H1 (cell line): ENCODE results near the gene IRF8. TPM values are rescaled to one million over a fixed set of nuclear protein-coding genes. Genes with fewer than 3 reads are reported as not detected.

Experiments used
- BACH1 ChIP-seq: IDR thresholded peaks from 2 replicates; pipeline ENCODE4 v1.6.1; 2012; ENCODE audit warnings: low read length, improper control_type of control experiment
- CBX5 ChIP-seq: fragments of 300-800, 300-1000 bp; sonication (generic); IDR thresholded peaks from 2 replicates; pipeline ENCODE4 v1.7.1; 2016; ENCODE audit warnings: antibody characterized with exemption, low read length, low read depth
- CBX8 ChIP-seq: fragments of 300-800, 300-1000 bp; sonication (generic); IDR thresholded peaks from 2 replicates; pipeline ENCODE4 v1.7.1; 2016; ENCODE audit warnings: low read depth, low read length, borderline replicate concordance
- EGR1 ChIP-seq: IDR thresholded peaks from 2 replicates; pipeline ENCODE4 v1.6.1; 2011; ENCODE audit warnings: low read depth, low read length, borderline replicate concordance
- JUND ChIP-seq: IDR thresholded peaks from 2 replicates; pipeline ENCODE4 v1.6.1; 2011; ENCODE audit warnings: mild to moderate bottlenecking, improper control_type of control experiment, low read length
- NANOG ChIP-seq: IDR thresholded peaks from 2 replicates; pipeline ENCODE4 v1.6.1; 2011; ENCODE audit warnings: low read length, low read depth, mild to moderate bottlenecking, inconsistent platforms; ENCODE audit not compliant: insufficient read depth, poor library complexity, severe bottlenecking
- POLR2AphosphoS5 ChIP-seq: IDR thresholded peaks from 2 replicates; pipeline ENCODE4 v1.6.1; 2011; ENCODE audit warnings: low read depth, low read length
- RFX5 ChIP-seq: IDR thresholded peaks from 2 replicates; pipeline ENCODE4 v1.6.1; 2011; ENCODE audit warnings: low read depth, low read length, improper control_type of control experiment, borderline replicate concordance
- SAP30 ChIP-seq: fragments of 300-600 bp; sonication (generic); IDR thresholded peaks from 2 replicates; pipeline ENCODE4 v1.7.1; 2012; ENCODE audit warnings: low read length, moderate library complexity, mild to moderate bottlenecking, inconsistent platforms; ENCODE audit not compliant: insufficient read depth, insufficient replicate concordance
- SP2 ChIP-seq: IDR thresholded peaks from 2 replicates; pipeline ENCODE4 v1.6.1; 2012; ENCODE audit warnings: mild to moderate bottlenecking, low read length, inconsistent platforms
- TBP ChIP-seq: IDR thresholded peaks from 2 replicates; pipeline ENCODE4 v1.6.1; 2011; ENCODE audit warnings: low read depth, low read length, improper control_type of control experiment
- TEAD4 ChIP-seq: IDR thresholded peaks from 2 replicates; pipeline ENCODE4 v1.6.1; 2012; ENCODE audit warnings: low read depth, low read length, inconsistent platforms, mixed read lengths
- polyA plus RNA-seq, 7 experiments: library from polyadenylated mRNA; depleted of rRNA in 3 of 7; stranded (reverse) in 5 of 7; unstranded in 2 of 7; fragments of >200 nt in 5 of 7; fragments of 200-250 nt in 2 of 7; gene quantifications; 1 replicate in 5 of 7; 2 replicates in 1 of 7; 4 replicates in 1 of 7; pipeline versions ENCODE4 v1.2.1 to v1.2.3, GENCODE V29; 2011 to 2013; ENCODE audit warnings: missing spikeins in 2 of 7, mixed read lengths in 2 of 7
- total RNA-seq: library from RNA; stranded (reverse); fragmentation: NEBNext Ultra II Directional; extraction: Animal tissue kit (Norgen Biotek cat#: 25700); gene quantifications from 2 replicates; pipeline ENCODE4 v1.2.1, GENCODE V29; 2021
- TF ChIP-seq, protein P1 (sequence below): fragments of 300-600 bp; sonication (generic); IDR thresholded peaks from 2 replicates; pipeline ENCODE4 v1.7.1; 2012; ENCODE audit warnings: low read length, moderate library complexity, mild to moderate bottlenecking, inconsistent platforms; ENCODE audit not compliant: insufficient replicate concordance

Gene IRF8
- total and polyA plus RNA-seq, 2 of the 8 experiments (the other 6 are each of a cell fraction or from before 2014, with no cell fraction given): 0.35 to 2.0 TPM

DNA sequence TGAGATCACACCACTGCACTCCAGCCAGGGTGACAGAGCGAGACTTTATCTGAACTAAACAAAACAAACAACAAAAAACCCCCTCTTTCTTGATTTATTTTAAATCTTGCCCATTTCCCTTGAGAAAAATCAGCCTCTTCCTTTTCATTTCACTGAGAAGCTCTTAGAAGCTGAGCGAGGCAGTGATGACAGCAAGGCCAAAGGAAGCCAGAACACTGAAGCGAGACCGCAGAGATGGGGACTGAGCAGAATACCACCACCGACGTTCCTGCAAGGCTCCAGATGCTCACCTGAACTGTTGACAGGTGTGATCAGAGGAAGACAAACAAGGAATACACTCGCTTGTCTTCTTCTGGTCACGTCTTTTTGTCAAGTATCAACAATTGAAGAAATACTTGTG lies 30.5 kb upstream of the IRF8 start (continued):
- TF ChIP-seq, protein P1, sequence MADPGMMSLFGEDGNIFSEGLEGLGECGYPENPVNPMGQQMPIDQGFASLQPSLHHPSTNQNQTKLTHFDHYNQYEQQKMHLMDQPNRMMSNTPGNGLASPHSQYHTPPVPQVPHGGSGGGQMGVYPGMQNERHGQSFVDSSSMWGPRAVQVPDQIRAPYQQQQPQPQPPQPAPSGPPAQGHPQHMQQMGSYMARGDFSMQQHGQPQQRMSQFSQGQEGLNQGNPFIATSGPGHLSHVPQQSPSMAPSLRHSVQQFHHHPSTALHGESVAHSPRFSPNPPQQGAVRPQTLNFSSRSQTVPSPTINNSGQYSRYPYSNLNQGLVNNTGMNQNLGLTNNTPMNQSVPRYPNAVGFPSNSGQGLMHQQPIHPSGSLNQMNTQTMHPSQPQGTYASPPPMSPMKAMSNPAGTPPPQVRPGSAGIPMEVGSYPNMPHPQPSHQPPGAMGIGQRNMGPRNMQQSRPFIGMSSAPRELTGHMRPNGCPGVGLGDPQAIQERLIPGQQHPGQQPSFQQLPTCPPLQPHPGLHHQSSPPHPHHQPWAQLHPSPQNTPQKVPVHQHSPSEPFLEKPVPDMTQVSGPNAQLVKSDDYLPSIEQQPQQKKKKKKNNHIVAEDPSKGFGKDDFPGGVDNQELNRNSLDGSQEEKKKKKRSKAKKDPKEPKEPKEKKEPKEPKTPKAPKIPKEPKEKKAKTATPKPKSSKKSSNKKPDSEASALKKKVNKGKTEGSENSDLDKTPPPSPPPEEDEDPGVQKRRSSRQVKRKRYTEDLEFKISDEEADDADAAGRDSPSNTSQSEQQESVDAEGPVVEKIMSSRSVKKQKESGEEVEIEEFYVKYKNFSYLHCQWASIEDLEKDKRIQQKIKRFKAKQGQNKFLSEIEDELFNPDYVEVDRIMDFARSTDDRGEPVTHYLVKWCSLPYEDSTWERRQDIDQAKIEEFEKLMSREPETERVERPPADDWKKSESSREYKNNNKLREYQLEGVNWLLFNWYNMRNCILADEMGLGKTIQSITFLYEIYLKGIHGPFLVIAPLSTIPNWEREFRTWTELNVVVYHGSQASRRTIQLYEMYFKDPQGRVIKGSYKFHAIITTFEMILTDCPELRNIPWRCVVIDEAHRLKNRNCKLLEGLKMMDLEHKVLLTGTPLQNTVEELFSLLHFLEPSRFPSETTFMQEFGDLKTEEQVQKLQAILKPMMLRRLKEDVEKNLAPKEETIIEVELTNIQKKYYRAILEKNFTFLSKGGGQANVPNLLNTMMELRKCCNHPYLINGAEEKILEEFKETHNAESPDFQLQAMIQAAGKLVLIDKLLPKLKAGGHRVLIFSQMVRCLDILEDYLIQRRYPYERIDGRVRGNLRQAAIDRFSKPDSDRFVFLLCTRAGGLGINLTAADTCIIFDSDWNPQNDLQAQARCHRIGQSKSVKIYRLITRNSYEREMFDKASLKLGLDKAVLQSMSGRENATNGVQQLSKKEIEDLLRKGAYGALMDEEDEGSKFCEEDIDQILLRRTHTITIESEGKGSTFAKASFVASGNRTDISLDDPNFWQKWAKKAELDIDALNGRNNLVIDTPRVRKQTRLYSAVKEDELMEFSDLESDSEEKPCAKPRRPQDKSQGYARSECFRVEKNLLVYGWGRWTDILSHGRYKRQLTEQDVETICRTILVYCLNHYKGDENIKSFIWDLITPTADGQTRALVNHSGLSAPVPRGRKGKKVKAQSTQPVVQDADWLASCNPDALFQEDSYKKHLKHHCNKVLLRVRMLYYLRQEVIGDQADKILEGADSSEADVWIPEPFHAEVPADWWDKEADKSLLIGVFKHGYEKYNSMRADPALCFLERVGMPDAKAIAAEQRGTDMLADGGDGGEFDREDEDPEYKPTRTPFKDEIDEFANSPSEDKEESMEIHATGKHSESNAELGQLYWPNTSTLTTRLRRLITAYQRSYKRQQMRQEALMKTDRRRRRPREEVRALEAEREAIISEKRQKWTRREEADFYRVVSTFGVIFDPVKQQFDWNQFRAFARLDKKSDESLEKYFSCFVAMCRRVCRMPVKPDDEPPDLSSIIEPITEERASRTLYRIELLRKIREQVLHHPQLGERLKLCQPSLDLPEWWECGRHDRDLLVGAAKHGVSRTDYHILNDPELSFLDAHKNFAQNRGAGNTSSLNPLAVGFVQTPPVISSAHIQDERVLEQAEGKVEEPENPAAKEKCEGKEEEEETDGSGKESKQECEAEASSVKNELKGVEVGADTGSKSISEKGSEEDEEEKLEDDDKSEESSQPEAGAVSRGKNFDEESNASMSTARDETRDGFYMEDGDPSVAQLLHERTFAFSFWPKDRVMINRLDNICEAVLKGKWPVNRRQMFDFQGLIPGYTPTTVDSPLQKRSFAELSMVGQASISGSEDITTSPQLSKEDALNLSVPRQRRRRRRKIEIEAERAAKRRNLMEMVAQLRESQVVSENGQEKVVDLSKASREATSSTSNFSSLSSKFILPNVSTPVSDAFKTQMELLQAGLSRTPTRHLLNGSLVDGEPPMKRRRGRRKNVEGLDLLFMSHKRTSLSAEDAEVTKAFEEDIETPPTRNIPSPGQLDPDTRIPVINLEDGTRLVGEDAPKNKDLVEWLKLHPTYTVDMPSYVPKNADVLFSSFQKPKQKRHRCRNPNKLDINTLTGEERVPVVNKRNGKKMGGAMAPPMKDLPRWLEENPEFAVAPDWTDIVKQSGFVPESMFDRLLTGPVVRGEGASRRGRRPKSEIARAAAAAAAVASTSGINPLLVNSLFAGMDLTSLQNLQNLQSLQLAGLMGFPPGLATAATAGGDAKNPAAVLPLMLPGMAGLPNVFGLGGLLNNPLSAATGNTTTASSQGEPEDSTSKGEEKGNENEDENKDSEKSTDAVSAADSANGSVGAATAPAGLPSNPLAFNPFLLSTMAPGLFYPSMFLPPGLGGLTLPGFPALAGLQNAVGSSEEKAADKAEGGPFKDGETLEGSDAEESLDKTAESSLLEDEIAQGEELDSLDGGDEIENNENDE: no peak
- TF ChIP-seq NANOG: no peak
- no peak for TF ChIP-seq TBP
- no peak for TF ChIP-seq CBX5
- no peak for TF ChIP-seq TEAD4
- no peak for TF ChIP-seq BACH1
- TF ChIP-seq CBX8: no peak
- no peak for TF ChIP-seq RFX5
- no peak for TF ChIP-seq JUND
- TF ChIP-seq EGR1: no peak
- no peak for TF ChIP-seq SAP30
- TF ChIP-seq SP2: no peak
- no peak for TF ChIP-seq POLR2AphosphoS5
